ENCODE results near the gene ALOX15B.

DNA sequence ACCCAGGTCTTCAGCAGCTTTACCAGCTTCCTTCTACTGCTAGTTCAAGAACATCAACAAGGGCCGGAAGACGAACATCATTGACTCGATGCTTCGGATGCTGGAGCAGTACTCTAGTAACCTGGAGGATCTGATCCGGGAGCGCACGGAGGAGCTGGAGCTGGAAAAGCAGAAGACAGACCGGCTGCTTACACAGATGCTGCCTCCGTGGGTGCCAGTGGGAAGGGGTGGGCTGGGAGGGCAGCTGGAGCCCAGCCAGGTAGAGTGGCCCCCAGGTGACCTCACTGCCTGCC lies 24.4 kb upstream of the ALOX15B start:
- TF ChIP-seq CTCF (conservative IDR thresholded peaks at IDR 0.05 in 1 of 2, IDR thresholded peaks at IDR 0.05 in 1 of 2; ENCODE audit: extremely low read depth in 1 of 2, insufficient read depth in 1 of 2, low read depth in 1 of 2, low read length in 2 of 2) (no peak), EZH2 (IDR thresholded peaks at IDR 0.05; ENCODE audit: borderline replicate concordance, low read length) (no peak)
